Activated CD8-positive, alpha-beta memory T cell treated with anti-CD3 and anti-CD28 coated beads for 36 hours (primary cell): ENCODE measurements around the gene AKAP6. TPM values are rescaled to one million over a fixed set of nuclear protein-coding genes. Genes with fewer than 3 reads are reported as not detected.
"Not testable (repeated sequence)": the region's sequence is repeated elsewhere in the genome, so short reads cannot be mapped to it uniquely, and the experiment has no call there.

Source experiments
- CTCF ChIA-PET: fragments of 350-600 bp; sonication (Branson Sonifier 250); formaldehyde crosslinking; loops from one replicate; lab custom pipeline; 2021; ENCODE audit warnings: antibody characterized with exemption; lab: Charles Lee
- POLR2A ChIA-PET: fragments of 350-600 bp; sonication (Branson Sonifier 250); formaldehyde crosslinking; loops from one replicate; lab custom pipeline; 2021; ENCODE audit warnings: antibody characterized with exemption; lab: Charles Lee
- total RNA-seq, 2 experiments: library from RNA; stranded (reverse); gene quantifications; one replicate each; pipeline ENCODE4 v1.2.3, GENCODE V29; 2021

Gene AKAP6
- total RNA-seq, 2 experiments from 2014 or later = 0.65 to 1.3 TPM

- CTCF ChIA-PET = no interaction called here
- POLR2A ChIA-PET = no interaction called here
Measured at GRCh38 chr14:32366986-32367385, 37.9 kb downstream of the AKAP6 start.

- ChIA-PET CTCF (no interaction called here), POLR2A (no interaction called here)
Measured at GRCh38 chr14:32367516-32367915, 38.4 kb downstream of the AKAP6 start.

- CTCF ChIA-PET = no interaction called here
- POLR2A ChIA-PET = no interaction called here
Measured at GRCh38 chr14:32368107-32368506, 39.0 kb downstream of the AKAP6 start.

GRCh38 chr14:32370714-32371113 is 41.6 kb downstream of the AKAP6 start:
- POLR2A ChIA-PET = no interaction called here
- CTCF ChIA-PET = interaction anchor here (0.6 kb wide), 1 partner anchor 85 kb away, joined by 3 read pairs; no protein-coding TSS in a partner anchor

GRCh38 chr14:32372154-32372553 is 43.1 kb downstream of the AKAP6 start:
- CTCF ChIA-PET = no interaction called here

GRCh38 chr14:32373174-32373573 is 44.1 kb downstream of the AKAP6 start:
- POLR2A ChIA-PET = not testable (repeated sequence)
- CTCF ChIA-PET = interaction anchor here (0.6 kb wide), 1 partner anchor 532 kb away, joined by 4 read pairs; no protein-coding TSS in a partner anchor

More at GRCh38 chr14:32372154-32372553, 43.1 kb downstream of the AKAP6 start:
- POLR2A ChIA-PET = no interaction called here

GRCh38 chr14:32374155-32374554 is 45.1 kb downstream of the AKAP6 start:
- CTCF ChIA-PET = no interaction called here
- POLR2A ChIA-PET = no interaction called here

- ChIA-PET POLR2A (no interaction called here), CTCF (no interaction called here)
Measured at GRCh38 chr14:32375663-32376062, 46.6 kb downstream of the AKAP6 start.

- CTCF ChIA-PET = no interaction called here
- POLR2A ChIA-PET = no interaction called here
Measured at GRCh38 chr14:32377046-32377646, 48.0 kb downstream of the AKAP6 start.

- POLR2A ChIA-PET = no interaction called here
- CTCF ChIA-PET = no interaction called here
Measured at GRCh38 chr14:32378284-32378683, 49.2 kb downstream of the AKAP6 start.

GRCh38 chr14:32379447-32379846 is 50.3 kb downstream of the AKAP6 start:
- ChIA-PET CTCF (no interaction called here), POLR2A (no interaction called here)

GRCh38 chr14:32381869-32382268 is 52.8 kb downstream of the AKAP6 start:
- CTCF ChIA-PET = no interaction called here
- POLR2A ChIA-PET = no interaction called here

GRCh38 chr14:32382704-32383103 is 53.6 kb downstream of the AKAP6 start:
- POLR2A ChIA-PET = no interaction called here

GRCh38 chr14:32383364-32384009 is 54.4 kb downstream of the AKAP6 start:
- ChIA-PET POLR2A (no interaction called here), CTCF (interaction anchor here (0.9 kb wide), 1 partner anchor 18 kb away, joined by 3 read pairs; no protein-coding TSS in a partner anchor)

More at GRCh38 chr14:32382704-32383103, 53.6 kb downstream of the AKAP6 start:
- CTCF ChIA-PET = interaction anchor here (0.9 kb wide), 1 partner anchor 17 kb away, joined by 3 read pairs; no protein-coding TSS in a partner anchor

- ChIA-PET POLR2A (no interaction called here), CTCF (no interaction called here)
Measured at GRCh38 chr14:32384464-32384863, 55.4 kb downstream of the AKAP6 start.

- POLR2A ChIA-PET, CTCF ChIA-PET: not testable (repeated sequence)
Measured at GRCh38 chr14:32387295-32387694, 58.2 kb downstream of the AKAP6 start.

- ChIA-PET CTCF (no interaction called here), POLR2A (no interaction called here)
Measured at GRCh38 chr14:32393119-32393518, 64.0 kb downstream of the AKAP6 start.

- CTCF ChIA-PET = no interaction called here
- POLR2A ChIA-PET = no interaction called here
Measured at GRCh38 chr14:32394038-32394437, 64.9 kb downstream of the AKAP6 start.

GRCh38 chr14:32396885-32397284 is 67.8 kb downstream of the AKAP6 start:
- ChIA-PET POLR2A (no interaction called here), CTCF (no interaction called here)

- ChIA-PET CTCF (no interaction called here), POLR2A (no interaction called here)
Measured at GRCh38 chr14:32397861-32398640, 69.0 kb downstream of the AKAP6 start.
